GM18526 (cell line): ENCODE measurements around the gene SLC22A1.

Source experiments
- POLR2A ChIP-seq: IDR thresholded peaks from 3 replicates; pipeline ENCODE4 v1.6.1; 2011; ENCODE audit not compliant: insufficient read length; ENCODE audit errors: extremely low read depth

SLC22A1 gene

DNA sequence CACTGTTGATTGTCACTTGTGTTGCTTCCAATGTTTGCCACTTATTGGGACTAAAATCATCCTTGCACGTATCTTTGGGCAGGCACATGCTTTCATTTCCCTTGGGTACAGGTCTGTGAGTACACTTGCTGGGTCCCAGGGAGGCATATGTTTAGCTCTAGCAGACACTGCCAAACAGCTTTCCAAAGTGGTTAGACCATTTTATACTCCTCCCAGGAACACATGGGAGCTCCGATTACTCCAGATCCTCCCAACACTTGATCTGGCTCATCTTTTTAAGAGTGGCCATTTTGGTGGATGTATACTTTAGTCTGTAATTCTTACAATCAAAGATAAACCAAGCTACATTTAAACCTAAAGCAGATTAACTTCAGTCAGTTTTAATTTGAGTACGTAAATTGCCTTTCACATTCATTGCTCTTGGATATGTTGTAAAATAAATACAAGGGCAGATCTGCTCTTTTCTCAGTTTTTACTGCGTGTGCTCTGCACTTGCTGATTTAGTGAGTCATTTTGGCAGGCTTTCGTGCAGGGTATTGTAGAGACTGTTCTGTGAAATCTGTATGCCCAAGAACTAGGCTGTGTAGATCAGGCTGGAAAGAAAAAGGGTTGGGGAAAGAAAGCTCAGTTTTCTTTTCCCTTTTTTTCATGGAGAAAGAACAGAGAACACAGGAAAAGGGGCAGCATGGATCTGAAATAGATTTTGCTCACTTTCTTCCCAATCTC, 19.5 kb downstream of the SLC22A1 start:
- TF ChIP-seq POLR2A: no peak

DNA sequence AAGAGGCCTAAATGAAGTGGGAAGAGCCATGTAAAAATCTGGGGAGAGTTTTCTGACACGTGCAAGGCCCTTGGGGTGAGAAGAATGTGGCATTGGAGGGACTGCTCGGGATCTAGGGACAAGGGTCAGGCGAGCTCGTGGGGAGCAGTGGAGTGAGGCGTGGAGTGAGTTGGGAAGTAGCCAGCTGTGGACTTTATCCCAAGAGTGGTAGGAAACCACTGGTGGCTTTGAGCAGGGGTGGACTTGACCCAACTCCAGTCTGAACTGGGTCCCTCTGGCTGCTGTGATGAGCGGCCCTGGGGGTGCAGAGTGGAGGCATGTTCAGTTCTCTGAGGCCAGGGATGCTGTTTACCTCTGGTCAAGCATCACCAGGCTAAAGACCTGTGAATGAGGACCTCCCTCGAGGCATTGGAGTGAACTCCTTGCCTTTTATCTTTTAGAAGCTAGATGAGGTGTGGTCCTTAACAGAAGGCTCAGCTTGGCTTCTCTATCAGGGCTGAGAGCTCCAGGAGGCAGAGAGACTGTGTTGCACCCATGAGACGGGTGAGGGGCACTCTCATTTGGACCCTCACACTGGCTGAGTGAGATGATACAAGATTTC, 20.6 kb downstream of the SLC22A1 start:
- TF ChIP-seq POLR2A: no peak

DNA sequence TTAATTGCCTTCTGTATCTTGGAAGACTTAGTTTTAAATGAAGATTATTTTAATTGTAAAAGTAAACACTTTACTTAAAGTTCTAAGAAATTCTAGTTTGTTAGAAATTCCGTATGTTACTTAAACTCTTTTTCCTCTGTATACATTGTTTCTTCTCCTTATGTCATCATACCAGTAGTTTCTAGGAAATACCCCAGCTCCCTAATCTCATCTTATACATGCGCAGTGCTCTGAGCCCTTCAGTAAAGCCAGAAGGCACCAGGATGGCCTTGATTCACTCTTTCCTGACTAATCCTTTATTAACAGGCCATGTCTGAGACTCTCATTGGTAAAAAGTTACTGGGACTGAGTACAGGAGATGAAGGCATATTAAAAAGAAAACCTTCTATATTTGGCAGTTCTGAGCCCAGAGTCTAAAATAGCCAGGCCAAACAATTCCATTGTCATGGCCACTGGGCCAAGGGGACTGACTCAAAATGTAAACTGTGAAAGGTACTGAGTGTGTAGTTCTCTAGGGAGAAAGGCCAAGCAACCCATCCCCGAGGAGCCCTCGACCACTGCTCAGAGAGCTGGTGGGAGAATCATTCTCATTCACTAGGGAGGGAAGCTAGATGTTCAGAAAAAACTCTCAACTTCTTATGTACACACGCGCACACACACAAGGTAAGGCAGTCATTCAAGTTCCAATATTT, 25.0 kb downstream of the SLC22A1 start:
- TF ChIP-seq POLR2A: no peak

- no peak for TF ChIP-seq POLR2A
Observed at GRCh38 chr6:160147146-160147536, 25.5 kb downstream of the SLC22A1 start.

DNA sequence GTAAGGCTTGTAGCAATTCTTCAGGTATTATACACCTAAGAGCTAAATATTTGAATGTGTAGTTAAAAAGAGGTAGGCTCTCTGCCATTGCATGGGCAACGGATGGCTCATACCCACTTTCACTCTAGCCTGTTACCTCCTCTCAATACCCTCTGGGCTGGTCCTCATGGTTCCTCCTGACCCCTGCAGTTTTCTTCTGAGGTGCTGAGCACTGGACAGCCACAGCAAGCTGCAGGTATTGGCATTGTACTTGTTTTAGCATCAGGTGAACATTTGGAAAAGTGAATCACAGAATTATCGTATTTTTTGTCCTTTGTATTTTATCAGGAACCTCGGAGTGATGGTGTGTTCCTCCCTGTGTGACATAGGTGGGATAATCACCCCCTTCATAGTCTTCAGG, 32.9 kb downstream of the SLC22A1 start:
- TF ChIP-seq POLR2A: no peak

DNA sequence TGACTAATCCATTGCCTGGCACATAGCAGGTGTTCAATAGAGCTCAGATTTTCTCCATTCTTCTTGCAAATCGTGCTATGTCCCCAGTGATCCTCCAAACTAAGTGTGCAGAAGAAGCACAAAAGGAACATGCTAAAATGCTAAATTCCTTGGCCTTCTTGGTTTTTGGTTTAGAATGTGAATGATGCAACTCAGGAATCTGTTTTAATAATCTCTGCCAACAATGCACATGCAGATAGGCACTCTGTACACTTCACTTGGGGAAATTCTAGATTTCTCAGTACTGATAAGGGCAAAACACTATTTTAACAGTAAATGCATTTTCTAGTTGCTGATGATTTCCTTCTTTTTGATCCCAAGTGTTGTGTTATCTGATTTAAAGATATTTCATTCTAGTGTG, 35.2 kb downstream of the SLC22A1 start:
- no peak for TF ChIP-seq POLR2A

GRCh38 chr6:160160450-160160849, 38.8 kb downstream of the SLC22A1 start:
- no peak for TF ChIP-seq POLR2A

DNA sequence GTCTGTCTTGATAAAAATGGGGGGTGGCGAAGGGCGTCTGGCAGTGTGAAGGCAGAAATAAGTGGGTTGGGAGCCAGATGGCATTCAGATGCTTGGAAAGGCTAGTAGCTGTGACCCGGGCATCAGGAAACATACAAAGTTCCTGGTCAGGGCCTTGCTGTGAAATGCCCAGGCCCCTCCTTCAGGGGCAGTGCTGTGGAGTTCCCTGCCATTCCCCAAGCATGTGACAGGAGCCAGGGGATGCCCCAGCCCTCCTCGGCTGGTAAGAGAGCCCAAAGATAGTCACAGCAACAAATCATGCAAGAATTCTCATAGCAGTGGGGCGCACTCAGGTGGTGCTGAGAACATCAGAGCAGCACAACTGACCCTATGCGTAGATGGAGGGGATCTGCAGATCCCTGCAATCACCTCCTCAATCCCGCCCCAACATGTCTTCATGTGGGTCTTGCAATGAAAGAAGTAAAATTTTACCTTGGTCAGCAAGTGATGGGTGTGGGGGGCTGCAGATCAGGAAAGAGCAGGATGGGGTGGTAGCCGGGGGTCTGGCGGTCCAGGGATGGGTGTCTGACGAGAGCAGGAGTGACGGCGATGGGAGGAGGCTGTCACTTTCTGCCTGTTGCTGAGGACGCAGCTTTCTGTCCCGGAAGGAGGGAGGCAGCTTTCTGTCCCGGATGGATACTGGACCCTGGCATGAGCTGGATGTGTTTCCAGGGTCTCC, 39.5 kb downstream of the SLC22A1 start:
- TF ChIP-seq POLR2A: no peak

- no peak for TF ChIP-seq POLR2A
Observed at GRCh38 chr6:160161647-160161986, 40.0 kb downstream of the SLC22A1 start.

DNA sequence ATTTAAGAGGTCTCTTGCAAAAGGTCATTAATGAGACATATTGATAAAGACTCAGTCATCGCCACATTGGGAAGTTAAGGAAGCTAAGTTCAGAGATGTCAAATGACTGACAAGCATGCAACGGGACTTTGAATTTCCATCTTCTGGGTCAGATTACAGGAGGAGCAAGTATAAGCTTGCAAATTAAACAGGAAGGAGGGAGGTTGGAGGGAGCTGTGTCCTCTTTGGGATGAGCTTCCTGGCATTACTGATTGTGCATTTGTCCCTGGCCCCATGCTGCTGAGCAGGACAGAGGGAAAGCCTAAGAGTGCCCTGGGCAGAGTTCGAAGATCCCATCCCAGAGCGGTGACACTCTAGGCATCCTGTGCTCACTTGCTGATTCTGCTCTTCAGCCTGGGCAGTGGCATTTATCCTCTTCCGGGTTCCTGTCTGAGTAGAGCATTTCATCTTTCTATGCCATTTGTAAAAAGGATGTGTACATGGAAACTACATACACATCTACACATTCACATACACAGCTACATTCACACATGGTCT, 40.5 kb downstream of the SLC22A1 start:
- no peak for TF ChIP-seq POLR2A

DNA sequence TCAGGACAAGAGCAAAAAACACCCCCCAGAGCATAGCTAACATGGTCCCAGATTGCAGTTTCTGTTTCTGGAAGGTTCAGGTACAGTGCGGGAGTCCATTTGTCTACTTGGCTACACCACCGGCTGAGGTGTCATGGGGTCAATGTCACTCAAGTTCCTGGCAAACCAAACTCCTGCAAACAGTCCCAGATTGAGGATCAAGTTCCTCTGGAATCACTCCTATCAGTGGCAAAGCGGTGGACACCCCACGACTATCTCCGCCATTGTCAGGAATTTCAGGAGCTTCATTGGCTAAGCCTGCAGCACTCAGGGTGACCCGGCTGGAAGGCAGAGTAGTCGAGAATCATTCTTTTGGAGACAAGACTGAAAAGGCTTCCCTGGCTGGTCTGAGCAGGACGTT, 41.8 kb downstream of the SLC22A1 start:
- no peak for TF ChIP-seq POLR2A

- no peak for TF ChIP-seq POLR2A
Observed at GRCh38 chr6:160163912-160164311, 42.3 kb downstream of the SLC22A1 start.

DNA sequence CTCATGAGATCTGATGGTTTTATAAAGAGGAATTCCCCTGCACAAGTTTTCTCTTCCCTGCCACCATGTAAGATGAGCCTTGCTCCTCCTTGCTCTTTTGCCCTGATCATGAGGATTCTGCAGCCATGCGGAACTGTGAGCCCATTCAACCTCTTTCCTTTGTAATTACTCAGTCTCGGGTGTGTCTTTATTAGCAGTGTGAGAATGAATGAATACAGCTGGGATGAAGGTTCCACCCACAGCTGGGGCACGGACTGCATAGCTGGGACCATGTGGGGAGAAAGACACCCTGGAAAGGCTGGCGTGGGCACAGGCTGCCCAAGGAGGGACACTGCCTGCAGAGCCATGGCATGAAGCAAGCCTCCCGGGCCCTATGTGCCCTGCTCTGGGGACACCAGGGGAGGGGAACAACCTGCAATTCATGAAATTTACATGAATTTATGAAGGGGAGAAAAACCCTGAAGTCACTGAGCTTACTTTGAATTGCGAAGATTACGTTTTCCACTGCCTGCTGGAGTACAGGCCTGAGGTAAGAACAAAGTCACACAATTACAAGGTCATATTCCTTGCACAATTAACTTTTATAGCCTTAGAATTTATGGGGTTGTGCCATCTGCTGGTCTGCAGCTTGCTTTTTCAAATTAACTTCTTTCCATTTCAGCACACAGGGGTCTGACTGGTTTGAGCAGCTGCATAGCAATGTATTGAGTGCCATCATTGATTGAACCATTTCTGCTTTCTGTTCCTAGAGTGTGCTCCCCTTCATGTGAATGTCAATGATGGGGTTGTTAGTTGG, 46.2 kb downstream of the SLC22A1 start:
- TF ChIP-seq POLR2A: no peak

DNA sequence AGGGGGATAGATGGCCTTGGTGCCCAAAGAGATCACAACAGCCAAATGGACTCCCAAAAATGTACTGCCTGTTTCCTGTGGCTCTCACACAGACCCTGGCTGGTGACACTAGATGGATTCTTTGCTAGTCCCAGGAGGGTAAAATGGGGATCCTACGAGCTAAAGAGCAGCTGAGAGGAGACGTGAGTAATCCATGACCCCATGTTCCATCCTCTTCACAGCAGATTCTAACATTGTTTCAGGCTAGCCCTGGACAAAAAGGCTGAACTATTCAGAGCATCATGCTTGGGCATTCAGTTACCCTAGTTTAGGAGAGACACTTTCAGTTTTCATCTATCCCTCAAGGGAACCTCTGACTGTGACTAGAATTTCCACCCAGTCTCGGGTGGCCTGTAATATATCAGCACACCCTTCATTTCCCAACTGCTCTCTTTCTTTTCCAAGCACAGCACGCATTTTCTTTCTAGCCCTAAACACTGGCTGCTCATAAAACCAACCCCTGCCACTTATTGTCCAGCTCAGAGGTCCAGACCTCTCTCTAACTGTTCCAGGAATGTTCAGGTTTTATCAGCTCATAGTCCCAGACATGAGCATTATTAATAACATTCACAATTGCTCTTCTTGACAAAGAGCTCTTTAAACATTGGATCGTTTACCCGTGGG, 48.5 kb downstream of the SLC22A1 start:
- TF ChIP-seq POLR2A: no peak
